Measurements from ENCODE around the gene PSMC3.

Gene PSMC3

GRCh38 chr11:47413908-47414684 lies 12.1 kb downstream of the PSMC3 start:
- no peak for DNase-seq (ENCODE audit: low read depth in 3 of 3)

DNA sequence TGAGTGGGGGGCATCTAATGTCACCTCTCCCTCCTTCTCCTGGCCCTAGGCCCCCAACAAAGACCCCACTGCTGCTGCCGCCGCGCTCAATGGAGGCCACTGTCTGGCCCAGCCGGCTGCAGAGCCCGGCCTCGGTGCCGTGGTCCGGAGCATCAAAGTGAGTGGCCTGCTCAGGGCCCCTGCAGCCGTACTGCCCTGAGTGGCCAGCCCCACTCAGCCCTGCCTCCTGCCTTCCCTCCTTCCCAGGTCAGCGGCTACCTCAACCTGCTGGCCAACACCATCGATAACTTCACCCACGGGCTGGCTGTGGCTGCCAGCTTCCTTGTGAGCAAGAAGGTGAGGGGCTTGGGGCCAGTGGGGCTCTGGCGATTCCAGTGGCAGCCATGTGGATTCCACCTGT lies 12.9 kb downstream of the PSMC3 start:
- DNase-seq (ENCODE audit: low read depth in 3 of 3): no peak

DNA sequence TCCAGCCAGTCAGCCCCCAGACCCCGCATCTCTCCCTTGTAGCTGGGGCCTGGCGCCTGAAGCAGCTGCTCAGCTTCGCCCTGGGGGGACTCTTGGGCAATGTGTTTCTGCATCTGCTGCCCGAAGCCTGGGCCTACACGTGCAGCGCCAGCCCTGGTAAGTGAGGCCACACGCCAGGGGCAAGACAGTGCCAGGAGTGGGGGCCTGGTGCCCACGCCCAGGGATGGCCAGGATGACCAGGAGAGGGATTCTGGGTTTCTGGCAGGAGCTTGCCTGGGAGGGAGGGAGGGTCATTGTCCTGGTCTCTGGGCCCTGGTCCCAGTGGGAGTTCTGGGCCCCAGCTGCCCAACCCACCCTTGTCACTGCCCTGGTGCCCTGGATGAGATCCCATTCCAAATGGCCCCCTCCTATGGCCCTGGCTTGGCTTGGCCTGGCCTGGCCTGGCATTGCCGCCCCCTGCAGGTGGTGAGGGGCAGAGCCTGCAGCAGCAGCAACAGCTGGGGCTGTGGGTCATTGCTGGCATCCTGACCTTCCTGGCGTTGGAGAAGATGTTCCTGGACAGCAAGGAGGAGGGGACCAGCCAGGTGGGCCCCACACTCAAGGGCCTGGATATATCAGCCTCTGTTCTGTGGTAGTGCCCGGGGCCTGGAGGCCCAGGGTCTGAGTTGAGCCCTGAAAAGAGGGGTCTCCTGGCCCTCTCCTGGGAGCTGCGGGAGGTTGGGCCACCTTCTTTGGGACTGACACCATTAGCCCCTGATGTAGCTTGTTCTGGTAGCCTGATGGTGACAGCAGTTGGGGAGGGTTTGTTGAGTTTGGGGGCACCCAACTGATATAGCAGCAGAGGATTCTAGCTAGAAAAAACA lies 14.1 kb downstream of the PSMC3 start:
- DNase-seq (ENCODE audit: low read depth in 3 of 3): peak in 1 of 3 experiments; percentile 46

DNA sequence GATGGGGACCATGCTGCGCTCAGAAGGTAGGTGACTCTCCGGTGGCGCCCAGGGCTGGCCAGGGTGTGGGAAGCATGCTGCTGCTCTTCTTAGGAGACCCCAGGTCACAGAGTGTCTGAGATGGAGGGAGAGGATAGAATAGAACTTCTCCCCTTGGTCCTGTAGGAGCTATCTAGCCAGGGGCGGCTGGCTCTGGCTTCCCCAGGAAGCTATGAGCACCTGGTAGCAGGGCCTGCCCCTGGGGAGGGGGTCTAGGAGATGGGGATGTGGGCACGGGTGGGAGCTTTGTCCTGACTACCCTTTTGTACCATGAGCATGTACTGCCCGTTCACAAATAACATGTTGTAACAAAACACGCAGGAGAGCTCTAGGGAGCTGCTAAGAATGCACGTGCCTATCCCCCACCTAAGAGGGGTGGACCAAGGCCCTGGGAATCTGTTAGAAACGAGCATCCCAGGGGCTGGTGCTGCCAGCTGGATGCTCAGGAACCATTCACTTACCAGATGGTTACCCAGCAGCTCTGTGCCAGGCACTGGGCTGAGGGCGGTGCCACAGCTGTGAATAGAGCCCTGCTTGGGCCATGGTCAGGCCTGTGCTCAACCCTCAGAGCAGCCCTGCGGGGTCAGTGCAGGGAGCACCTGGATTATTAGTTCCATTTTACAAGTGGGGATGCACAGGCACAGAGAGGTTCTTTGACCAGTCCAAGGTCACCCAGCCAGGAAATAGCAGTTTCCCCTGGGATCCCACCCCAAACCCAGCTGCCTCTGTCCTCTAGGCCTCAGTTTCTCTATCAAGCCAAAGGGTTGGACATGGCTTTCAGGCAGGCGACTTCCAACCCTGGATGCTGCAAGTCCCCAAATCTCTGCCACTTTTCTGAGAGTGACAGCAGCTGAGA lies 15.6 kb downstream of the PSMC3 start:
- no peak for DNase-seq (ENCODE audit: low read depth in 3 of 3)

GRCh38 chr11:47409440-47410369 lies 16.5 kb downstream of the PSMC3 start:
- DNase-seq (ENCODE audit: low read depth in 3 of 3): no peak

DNA sequence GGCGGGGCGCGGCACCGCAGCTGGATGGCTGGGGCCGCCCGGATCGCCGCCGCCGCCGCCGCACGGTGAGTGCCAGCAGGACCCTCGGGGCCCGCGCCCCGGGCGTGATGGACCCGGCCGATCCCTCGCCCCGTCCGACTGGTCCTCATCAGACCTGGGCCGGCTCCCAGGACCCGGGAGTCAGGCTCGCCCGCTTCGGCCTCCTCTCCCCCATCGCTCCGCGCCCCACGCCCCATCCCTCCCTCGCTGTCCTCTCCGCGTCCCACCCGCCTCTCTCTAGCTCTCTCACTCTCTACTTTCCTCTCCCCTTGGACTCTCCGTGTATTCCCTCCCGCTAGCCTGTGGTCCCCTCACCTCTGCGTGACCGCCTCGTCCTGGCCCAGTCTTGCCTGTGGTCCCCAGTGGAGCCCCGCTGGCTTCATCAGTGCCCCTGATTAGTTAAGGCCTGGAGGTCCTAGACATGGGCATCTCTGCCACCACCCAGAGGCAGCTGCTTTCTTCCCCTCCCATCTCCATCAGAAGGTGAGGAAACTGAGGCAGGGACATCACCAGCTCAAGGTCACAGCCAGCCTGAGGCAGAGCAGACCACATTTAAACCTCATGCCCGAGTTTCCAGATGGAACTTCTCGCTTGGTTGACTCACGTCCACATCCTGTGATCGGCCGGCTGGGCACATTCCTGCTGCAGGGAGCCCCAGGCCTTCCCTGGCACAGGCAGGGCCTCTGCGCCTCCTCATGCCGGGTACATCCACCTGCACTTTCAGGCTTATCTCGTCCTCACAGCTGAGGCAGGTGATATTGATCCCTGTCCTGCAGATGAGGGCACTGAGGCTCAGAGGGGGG lies 17.4 kb downstream of the PSMC3 start:
- no peak for DNase-seq (ENCODE audit: low read depth in 3 of 3)

DNA sequence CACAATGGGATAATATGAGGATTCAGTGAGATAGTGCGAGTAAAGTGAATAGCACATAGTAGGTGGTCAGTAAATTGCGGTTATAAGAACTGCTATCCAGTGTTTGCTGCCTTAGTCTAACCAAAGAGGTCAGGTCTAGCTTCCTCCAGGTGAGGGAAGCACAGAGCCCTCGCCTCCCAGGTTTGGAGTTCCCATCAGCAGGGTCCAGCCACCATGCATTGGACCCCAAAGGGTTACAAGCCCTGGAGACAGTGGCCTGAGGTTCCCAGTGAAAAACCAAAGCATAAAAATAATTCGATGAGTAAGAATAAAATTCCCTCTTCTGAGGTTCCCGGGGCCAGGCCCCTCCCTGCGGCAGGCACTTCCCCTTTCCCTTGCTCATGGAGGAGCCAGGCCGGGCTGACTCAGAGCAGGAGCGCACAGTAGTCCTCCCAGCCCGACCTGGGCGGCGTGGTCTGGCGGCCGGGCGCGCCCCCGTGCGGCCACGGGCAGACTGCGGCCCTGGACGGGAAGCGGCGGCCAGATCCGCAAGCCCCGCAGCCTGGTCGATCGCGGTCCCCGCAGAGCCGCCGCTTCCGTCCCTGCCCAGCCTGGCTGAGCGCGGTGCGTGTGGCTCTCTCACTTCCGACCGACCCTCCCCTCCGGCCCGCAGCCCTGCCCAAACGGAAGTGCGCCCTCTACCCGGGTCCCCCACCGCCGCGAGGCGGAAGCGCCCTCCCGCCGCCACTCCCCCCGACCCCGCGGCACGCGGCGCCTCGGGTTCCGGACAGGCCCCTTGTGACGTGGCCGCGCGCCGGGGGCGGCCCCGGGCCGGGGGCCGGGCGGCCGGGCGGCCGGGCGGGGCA lies 18.3 kb downstream of the PSMC3 start, which contains the start of gene SLC39A13:
TSS of gene SLC39A13 (plus strand) at position 845 of the 845 bp plus-strand sequence. CDS start 1,505 bp downstream, outside the sequence.
- DNase-seq (ENCODE audit: low read depth in 3 of 3): peak; percentile 85 to 92 (median 87)

DNA sequence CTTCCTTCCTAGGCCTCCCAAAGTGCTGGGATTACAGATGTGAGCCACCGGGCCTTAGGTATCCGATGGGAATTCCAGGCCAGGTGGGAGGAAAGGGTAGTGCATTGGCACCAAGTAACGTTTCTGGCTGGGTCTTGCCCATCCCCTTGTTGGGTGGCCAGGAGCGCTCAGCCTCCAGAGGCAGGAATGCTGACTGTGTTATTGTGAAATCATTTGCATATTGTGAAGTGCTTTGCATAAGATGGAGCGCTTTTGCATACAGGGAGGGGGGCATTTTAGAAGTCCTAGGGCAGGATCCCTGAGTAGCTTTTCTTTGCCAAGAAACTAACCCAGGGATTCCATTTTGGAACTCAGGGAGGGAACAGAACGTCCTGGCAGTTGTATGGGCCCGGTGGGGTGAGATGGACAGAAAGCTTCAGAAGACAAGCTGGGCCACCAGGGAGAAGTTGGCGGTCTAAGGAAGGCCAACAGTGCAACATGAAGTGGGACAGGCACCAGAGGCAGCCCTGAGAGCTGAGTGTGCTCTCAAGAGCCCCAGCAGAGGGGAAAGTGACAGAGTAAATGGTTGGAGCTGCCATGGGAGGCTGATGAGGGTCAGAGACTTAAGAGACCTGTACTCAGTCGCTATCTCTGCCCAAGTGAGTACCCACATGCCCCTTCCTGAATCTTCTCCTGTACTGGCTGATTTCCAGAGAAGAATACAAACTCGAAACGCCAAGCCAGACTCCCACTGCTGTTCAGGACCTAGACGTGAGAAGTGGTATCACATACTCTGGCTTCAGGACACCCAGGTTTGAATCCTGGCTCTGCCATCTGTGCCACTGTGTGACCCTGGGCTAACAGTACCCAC lies 19.1 kb downstream of the PSMC3 start:
- DNase-seq (ENCODE audit: low read depth in 3 of 3): no peak

GRCh38 chr11:47403571-47403970 lies 22.7 kb downstream of the PSMC3 start:
- no peak for DNase-seq (ENCODE audit: low read depth in 3 of 3)

DNA sequence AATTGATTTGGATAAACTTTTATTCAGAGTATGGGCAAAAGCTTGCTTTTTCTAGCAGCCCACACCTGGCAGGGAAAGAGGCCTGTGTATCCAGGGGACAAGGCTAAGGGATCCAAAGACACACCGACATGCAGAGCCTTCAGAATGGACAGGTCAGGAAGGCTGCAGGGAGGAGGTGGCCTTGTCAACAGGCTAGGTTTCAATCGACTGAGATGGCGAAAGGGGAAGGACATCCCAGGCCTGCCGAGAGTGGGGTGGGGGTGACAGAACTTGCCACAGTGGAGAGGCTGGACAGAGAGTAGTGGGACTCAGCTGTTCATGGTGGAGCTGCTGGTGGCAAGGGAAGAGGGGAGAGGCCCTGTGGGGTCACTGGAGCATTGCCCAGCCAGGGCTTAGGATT lies 23.1 kb downstream of the PSMC3 start:
- DNase-seq (ENCODE audit: low read depth in 3 of 3): no peak

DNA sequence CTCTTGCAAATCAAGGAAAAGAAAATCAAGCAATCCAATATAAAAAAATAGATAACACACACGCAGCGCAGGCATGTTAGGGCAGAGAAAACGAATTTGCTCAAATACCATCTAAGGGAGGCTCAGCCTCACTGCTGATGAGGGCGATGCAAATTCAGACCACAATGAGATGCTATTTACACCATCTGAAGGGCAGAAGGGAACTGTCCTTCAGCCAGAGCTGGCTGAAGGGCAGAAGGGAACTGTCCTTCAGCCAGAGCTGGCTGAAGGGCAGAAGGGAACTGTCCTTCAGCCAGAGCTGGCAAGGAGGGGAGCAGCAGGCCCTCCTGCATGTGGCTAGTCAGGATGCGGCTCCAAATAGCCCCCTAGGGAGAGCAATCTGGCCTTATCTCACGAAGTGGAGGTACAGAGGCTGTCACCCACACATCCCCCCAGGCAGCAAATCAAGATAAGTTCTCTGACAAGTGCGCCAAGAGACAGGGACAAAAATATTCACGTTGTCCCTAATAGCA lies 25.4 kb downstream of the PSMC3 start:
- DNase-seq (ENCODE audit: low read depth in 3 of 3): no peak

DNA sequence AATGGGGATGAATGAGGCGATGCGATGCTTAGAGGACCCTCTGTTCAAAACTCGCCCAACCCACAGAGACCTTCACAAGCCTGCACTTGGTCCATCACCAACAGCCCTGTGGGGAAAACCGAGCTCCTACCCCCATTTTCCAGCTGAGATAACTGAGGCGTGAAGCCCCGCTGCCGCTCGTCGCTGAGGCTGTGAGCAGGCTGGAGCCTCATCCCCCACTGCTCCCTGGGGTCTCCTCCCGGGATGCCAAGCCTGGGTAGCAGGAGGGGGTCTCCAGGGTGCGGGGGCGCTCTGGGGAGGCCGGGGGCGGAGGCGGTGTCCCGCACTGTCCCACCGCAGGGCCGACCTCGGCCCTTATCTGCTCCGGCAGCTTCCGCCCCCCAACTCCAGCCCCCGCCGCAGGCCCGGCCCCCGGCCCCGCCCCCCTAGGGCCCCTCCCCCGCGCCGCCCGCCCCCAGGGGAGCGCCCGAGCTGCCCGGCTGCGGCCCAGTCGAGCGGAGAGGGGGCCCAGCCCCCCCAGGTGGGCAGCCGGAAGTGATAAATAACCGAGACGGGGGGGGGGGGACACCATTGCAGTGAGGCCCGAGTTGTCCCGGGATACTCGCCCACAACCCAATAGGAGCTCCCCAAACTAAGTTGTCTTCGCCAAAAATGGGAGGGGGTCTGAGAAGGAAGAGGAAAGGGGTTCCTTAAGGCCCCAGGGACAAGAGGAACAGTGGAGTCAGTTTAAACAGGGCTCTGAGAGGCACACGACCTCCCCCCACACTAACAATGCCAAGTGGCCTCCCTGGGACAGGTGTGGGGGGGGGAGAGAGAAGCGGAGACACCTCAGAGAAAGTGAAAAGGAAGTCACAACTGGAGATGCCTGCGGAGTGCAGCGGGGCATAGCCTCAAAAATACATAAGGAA lies 26.1 kb downstream of the PSMC3 start:
- no peak for DNase-seq (ENCODE audit: low read depth in 3 of 3)

DNA sequence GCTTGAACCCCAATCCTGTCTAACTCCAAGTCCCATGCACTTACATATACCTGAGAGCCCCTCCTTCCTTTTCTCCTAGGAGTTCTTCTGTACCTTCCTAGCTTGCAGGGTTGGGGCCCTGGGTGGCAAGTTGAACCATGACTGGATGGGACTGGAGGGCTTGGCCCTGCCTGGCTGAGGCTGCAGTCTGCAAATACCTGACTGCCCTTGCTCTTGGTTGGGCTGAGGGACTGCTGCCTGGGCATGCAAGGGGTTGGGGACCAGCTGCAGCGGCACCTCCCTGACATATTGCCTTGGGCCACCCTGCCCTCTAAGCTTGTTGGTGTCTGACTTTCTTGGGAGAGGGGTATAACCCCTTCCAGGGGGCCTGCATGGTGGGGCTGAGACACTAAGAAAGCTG lies 27.7 kb downstream of the PSMC3 start:
- DNase-seq (ENCODE audit: low read depth in 3 of 3): no peak

GRCh38 chr11:47398011-47398410 lies 28.2 kb downstream of the PSMC3 start:
- DNase-seq (ENCODE audit: low read depth in 3 of 3): no peak

- DNase-seq (ENCODE audit: low read depth in 3 of 3): no peak
These were observed 30.3 kb downstream of the PSMC3 start for GRCh38 chr11:47396049-47396320.

- DNase-seq (ENCODE audit: low read depth in 3 of 3): no peak
These were observed 30.8 kb downstream of the PSMC3 start for GRCh38 chr11:47395223-47396048.
